Stomach (tissue), 9 donors: ENCODE measurements around the gene C9. TPM values are rescaled to one million over a fixed set of nuclear protein-coding genes. Genes with fewer than 3 reads are reported as not detected.
"Not testable (repeated sequence)": the region's sequence is repeated elsewhere in the genome, so short reads cannot be mapped to it uniquely, and the experiment has no call there.

Experiments
- DNase-seq, 2 donors: peaks; one replicate each; pipeline versions ENCODE4 v3.0.0 to v3.0.0-alpha.2; 2013 to 2019
- H3K27ac ChIP-seq, 5 donors: fragments of 200-600 bp in 4 of 5; sonication (generic) in 4 of 5; one replicate each; pipeline ENCODE4 v1.5.1; 2013 to 2019; ENCODE audit warnings: mild to moderate bottlenecking in 1 of 5, moderate library complexity in 1 of 5
- H3K27me3 ChIP-seq, 3 donors: fragments of 200-600 bp; sonication (generic); one replicate each; pipeline ENCODE4 v1.5.1; 2017 to 2019; ENCODE audit warnings: mixed run types in 1 of 3
- H3K36me3 ChIP-seq, 4 donors: fragments of 200-600 bp; sonication (generic); 1 replicate in 3 of 4; 2 replicates in 1 of 4; pipeline ENCODE4 v1.5.1; 2016 to 2019
- H3K4me1 ChIP-seq, 4 donors: fragments of 200-600 bp; sonication (generic); one replicate each; pipeline ENCODE4 v1.5.1; 2016 to 2019
- H3K4me3 ChIP-seq, 4 donors: fragments of 200-600 bp; sonication (generic) in 3 of 4; one replicate each; pipeline ENCODE4 v1.5.1; 2016 to 2019; ENCODE audit warnings: mild to moderate bottlenecking in 1 of 4
- H3K9me3 ChIP-seq, 4 donors: fragments of 200-600 bp; sonication (generic); one replicate each; pipeline ENCODE4 v1.5.1; 2016 to 2019
- EP300 ChIP-seq: sonication (generic); formaldehyde crosslinking; IDR thresholded peaks from one replicate; pipeline ENCODE4 v1.6.1; 2017; ENCODE audit warnings: antibody characterized with exemption
- POLR2A ChIP-seq, 4 donors: fragments of 450-650 bp; IDR thresholded peaks; one replicate each; pipeline ENCODE4 v1.6.1; 2016; ENCODE audit warnings: antibody characterized with exemption in 4 of 4, control low read depth in 2 of 4, mild to moderate bottlenecking in 1 of 4, moderate library complexity in 1 of 4
- POLR2AphosphoS5 ChIP-seq, 3 donors: sonication (generic); formaldehyde crosslinking; IDR thresholded peaks; one replicate each; pipeline ENCODE4 v1.6.1; 2016; ENCODE audit warnings: antibody characterized with exemption in 3 of 3
- WGBS, 5 donors: extraction: QIAGEN DNeasy Blood & Tissue Kit in 3 of 5; methylation state at CpG; one replicate each; pipeline versions ENCODE4 v1.1.5 to v1.1.7; 2013 to 2018; 5-methylcytosine and 5-hydroxymethylcytosine counted together
- intact Hi-C: fragments of 100-400 bp; cut with DNase I; formaldehyde crosslinking; loops from one replicate; pipeline ENCODE4 v1.15.1; 2023; ENCODE audit warnings: low total_unique reads
- polyA plus RNA-seq, 3 donors: library from polyadenylated mRNA; stranded (reverse); fragments of 200-250 nt; gene quantifications; one replicate each; pipeline ENCODE4 v1.2.3, GENCODE V29; 2013
- total RNA-seq, 5 donors: library from RNA; depleted of rRNA; stranded (reverse); fragments of >200 nt; gene quantifications; one replicate each; pipeline versions ENCODE4 v1.1.0 to v1.2.3, GENCODE V29; 2014 to 2016
- TF ChIP-seq, protein P1 (sequence below), 7 experiments: fragments of 450-650 bp in 4 of 7; fragments of 200-600 bp in 3 of 7; sonication (generic) in 3 of 7; IDR thresholded peaks; one replicate each; pipeline ENCODE4 v1.5.1; 2016 to 2019; ENCODE audit warnings: antibody characterized with exemption in 7 of 7, control low read depth in 2 of 7, mild to moderate bottlenecking in 1 of 7
- donor health status: healthy with polysubstance abuse.
- donor health status: Bipolar disorder and iron deficiency.
- donor health status: healthy.

C9 gene
- total and polyA plus RNA-seq, 8 donors = not detected

GRCh38 chr5:39341896-39342295, 22.4 kb downstream of the C9 start:
- H3K27ac ChIP-seq = no peak overlapping the region
- TF ChIP-seq POLR2AphosphoS5 (IDR thresholded peaks at IDR 0.05) (no peak), EP300 (no peak), POLR2A (IDR thresholded peaks at IDR 0.05) (no peak)
- TF ChIP-seq, protein P1, sequence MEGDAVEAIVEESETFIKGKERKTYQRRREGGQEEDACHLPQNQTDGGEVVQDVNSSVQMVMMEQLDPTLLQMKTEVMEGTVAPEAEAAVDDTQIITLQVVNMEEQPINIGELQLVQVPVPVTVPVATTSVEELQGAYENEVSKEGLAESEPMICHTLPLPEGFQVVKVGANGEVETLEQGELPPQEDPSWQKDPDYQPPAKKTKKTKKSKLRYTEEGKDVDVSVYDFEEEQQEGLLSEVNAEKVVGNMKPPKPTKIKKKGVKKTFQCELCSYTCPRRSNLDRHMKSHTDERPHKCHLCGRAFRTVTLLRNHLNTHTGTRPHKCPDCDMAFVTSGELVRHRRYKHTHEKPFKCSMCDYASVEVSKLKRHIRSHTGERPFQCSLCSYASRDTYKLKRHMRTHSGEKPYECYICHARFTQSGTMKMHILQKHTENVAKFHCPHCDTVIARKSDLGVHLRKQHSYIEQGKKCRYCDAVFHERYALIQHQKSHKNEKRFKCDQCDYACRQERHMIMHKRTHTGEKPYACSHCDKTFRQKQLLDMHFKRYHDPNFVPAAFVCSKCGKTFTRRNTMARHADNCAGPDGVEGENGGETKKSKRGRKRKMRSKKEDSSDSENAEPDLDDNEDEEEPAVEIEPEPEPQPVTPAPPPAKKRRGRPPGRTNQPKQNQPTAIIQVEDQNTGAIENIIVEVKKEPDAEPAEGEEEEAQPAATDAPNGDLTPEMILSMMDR (IDR thresholded peaks at IDR 0.05) = no peak
- WGBS, 5 donors = 75 to 94% (median 83%) methylated on average over 1 of the region's 1 CpG
- DNase-seq = peak in 1 of 2 donors; percentile 59
- intact Hi-C loops = no loop called here
- H3K27me3 ChIP-seq = no peaks in the 10 kb centered on the region
- H3K36me3 ChIP-seq = no peaks in the 10 kb centered on the region
- no peak overlapping the region for H3K4me3 ChIP-seq
- H3K9me3 ChIP-seq = no peaks in the 10 kb centered on the region
- no peaks in the 10 kb centered on the region for H3K4me1 ChIP-seq

DNA sequence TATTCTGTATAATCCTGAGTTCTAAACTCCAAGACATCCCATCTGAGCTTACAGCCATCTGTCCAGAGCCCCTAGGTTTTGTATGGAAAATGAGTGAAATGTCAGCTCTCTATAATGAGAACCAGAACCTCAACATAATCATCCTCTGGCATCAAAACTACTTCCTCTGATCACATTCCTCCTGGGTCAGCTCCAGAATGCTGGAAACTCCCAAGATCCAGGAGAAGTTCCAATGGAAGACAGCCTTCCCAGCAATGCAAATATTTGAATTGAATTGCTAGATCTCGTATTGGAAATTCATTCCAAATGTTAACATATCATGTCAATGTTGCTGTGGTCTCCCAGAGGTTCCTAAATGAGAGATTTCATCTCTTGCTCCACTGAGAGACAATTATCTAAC, 23.8 kb downstream of the C9 start:
- H3K27me3 ChIP-seq = no peaks in the 10 kb centered on the region
- H3K4me1 ChIP-seq = no peaks in the 10 kb centered on the region
- DNase-seq = peak in 1 of 2 donors; percentile 25
- TF ChIP-seq EP300 (no peak), POLR2AphosphoS5 (IDR thresholded peaks at IDR 0.05) (no peak), POLR2A (IDR thresholded peaks at IDR 0.05) (no peak)
- TF ChIP-seq, protein P1 (IDR thresholded peaks at IDR 0.05) = no peak
- no peak overlapping the region for H3K27ac ChIP-seq
- 38 to 58% (median 48%) methylated on average over 1 of the region's 1 CpG for WGBS, 5 donors
- no peaks in the 10 kb centered on the region for H3K9me3 ChIP-seq
- H3K4me3 ChIP-seq = no peak overlapping the region
- intact Hi-C loops = no loop called here
- no peaks in the 10 kb centered on the region for H3K36me3 ChIP-seq

- Histone ChIP-seq H3K4me3 (no peak overlapping the region), H3K9me3 (no peaks in the 10 kb centered on the region), H3K36me3 (no peaks in the 10 kb centered on the region), H3K27ac (no peak overlapping the region), H3K4me1 (no peaks in the 10 kb centered on the region), H3K27me3 (no peaks in the 10 kb centered on the region)
- TF ChIP-seq POLR2AphosphoS5 (IDR thresholded peaks at IDR 0.05) (no peak), EP300 (no peak), POLR2A (IDR thresholded peaks at IDR 0.05) (no peak)
- TF ChIP-seq, protein P1 (IDR thresholded peaks at IDR 0.05) = no peak
- WGBS, 5 donors = 67 to 83% (median 81%) methylated on average over 1 of the region's 1 CpG
- intact Hi-C loops = no loop called here
- no peak for DNase-seq
Observed at GRCh38 chr5:39337252-39337915, 26.9 kb downstream of the C9 start.

DNA sequence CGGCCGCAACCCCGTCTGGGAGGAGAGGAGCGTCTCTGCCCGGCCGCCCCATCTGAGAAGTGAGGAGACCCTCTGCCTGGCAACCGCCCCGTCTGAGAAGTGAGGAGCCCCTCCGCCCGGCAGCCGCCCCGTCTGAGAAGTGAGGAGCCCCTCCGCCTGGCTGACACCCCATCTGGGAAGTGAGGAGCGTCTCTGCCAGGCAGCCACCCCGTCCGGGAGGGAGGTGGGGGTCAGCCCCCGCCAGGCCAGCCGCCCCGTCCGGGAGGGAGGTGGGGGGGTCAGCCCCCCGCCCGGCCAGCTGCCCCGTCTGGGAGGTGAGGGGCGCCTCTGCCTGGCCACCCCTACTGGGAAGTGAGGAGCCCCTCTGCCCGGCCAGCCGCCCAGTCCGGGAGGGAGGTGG, 30.0 kb downstream of the C9 start:
- H3K4me1 ChIP-seq, intact Hi-C loops, H3K27ac ChIP-seq, H3K27me3 ChIP-seq, H3K36me3 ChIP-seq, DNase-seq, H3K9me3 ChIP-seq, H3K4me3 ChIP-seq: not testable (repeated sequence)
- 86 to 96% (median 91%) methylated on average over 9 to 27 of the region's 27 CpGs; no CpG with 5 or more reads in 1 of the 5 donors for WGBS, 5 donors

DNA sequence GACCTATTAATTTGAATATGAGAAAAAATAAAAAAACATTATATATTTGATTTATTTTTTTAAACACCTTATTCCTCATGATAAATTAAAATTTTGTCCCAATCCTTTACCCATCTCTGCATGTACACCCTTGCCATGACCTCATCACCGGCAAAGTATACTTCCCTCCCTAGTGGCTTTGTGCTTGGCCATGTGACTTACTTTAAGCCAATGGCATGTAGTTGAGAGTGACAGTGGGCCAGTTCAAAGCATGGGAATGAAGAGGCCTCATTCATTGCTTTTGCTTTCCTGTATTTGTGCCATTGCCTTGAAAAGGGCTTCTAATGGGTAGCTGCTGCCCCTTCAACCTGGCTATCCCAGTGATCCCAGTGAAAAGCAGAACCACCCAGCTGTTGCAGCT, 31.2 kb downstream of the C9 start:
- H3K9me3 ChIP-seq = no peaks in the 10 kb centered on the region
- TF ChIP-seq EP300 (no peak), POLR2AphosphoS5 (IDR thresholded peaks at IDR 0.05) (no peak), POLR2A (IDR thresholded peaks at IDR 0.05) (no peak)
- TF ChIP-seq, protein P1 (IDR thresholded peaks at IDR 0.05) = no peak
- no peaks in the 10 kb centered on the region for H3K36me3 ChIP-seq
- H3K4me3 ChIP-seq = no peak overlapping the region
- no peak for DNase-seq
- H3K4me1 ChIP-seq = no peaks in the 10 kb centered on the region
- H3K27ac ChIP-seq = no peak overlapping the region
- WGBS, 5 donors = 96 to 100% (median 97%) methylated on average over 1 of the region's 1 CpG
- H3K27me3 ChIP-seq = no peaks in the 10 kb centered on the region
- intact Hi-C loops = no loop called here
